H1 (cell line): Measurements from ENCODE around the gene VWF. TPM values are rescaled to one million over a fixed set of nuclear protein-coding genes. Genes with fewer than 3 reads are reported as not detected.
A peak's percentile ranks its signal among the peaks of the same experiment; 100 is the strongest.

Source experiments
- ASH2L ChIP-seq: fragments of 200-600, 300-600 bp; sonication (generic); IDR thresholded peaks from one replicate; pipeline ENCODE4 v1.7.1; 2017; ENCODE audit warnings: low read length
- CHD7 ChIP-seq: fragments of 300-600 bp; sonication (generic); IDR thresholded peaks from 2 replicates; pipeline ENCODE4 v1.7.1; 2012; ENCODE audit warnings: low read length, moderate library complexity, mild to moderate bottlenecking, inconsistent platforms; ENCODE audit not compliant: insufficient replicate concordance
- EP300 ChIP-seq, 2 experiments: IDR thresholded peaks; 1 replicate in 1 of 2; 2 replicates in 1 of 2; pipeline ENCODE4 v1.6.1; 2011 to 2012; ENCODE audit warnings: low read depth in 2 of 2, low read length in 2 of 2, mild to moderate bottlenecking in 2 of 2, borderline replicate concordance in 1 of 2, inconsistent platforms in 1 of 2, moderate library complexity in 1 of 2
- FOSL1 ChIP-seq: IDR thresholded peaks from 2 replicates; pipeline ENCODE4 v1.6.1; 2011; ENCODE audit warnings: mild to moderate bottlenecking, low read depth, low read length, moderate library complexity; ENCODE audit not compliant: insufficient read depth
- MAFK ChIP-seq: IDR thresholded peaks from 2 replicates; pipeline ENCODE4 v1.6.1; 2012; ENCODE audit warnings: low read depth, mild to moderate bottlenecking, improper control_type of control experiment, low read length
- POU5F1 ChIP-seq: IDR thresholded peaks from 2 replicates; pipeline ENCODE4 v1.6.1; 2011; ENCODE audit warnings: low read depth, mild to moderate bottlenecking, low read length, moderate library complexity
- RAD21 ChIP-seq, 2 experiments: IDR thresholded peaks in 1 of 2; conservative IDR thresholded peaks in 1 of 2; 2 replicates each; pipeline ENCODE4 v1.6.1; 2011; ENCODE audit warnings: low read depth in 2 of 2, low read length in 2 of 2, improper control_type of control experiment in 1 of 2, inconsistent platforms in 1 of 2, mild to moderate bottlenecking in 1 of 2, moderate library complexity in 1 of 2
- SIN3A ChIP-seq, 2 experiments: IDR thresholded peaks in 1 of 2; conservative IDR thresholded peaks in 1 of 2; 2 replicates each; pipeline ENCODE4 v1.6.1; 2011 to 2012; ENCODE audit warnings: low read length in 2 of 2, improper control_type of control experiment in 1 of 2, low read depth in 1 of 2, mild to moderate bottlenecking in 1 of 2
- SRF ChIP-seq: IDR thresholded peaks from 2 replicates; pipeline ENCODE4 v1.6.1; 2011; ENCODE audit warnings: mild to moderate bottlenecking, low read depth, low read length, moderate library complexity
- TAF7 ChIP-seq: optimal IDR thresholded peaks from 2 replicates; pipeline ENCODE3; 2011; ENCODE audit warnings: low read depth, mild to moderate bottlenecking, inconsistent platforms, low read length, moderate library complexity, borderline replicate concordance
- TCF12 ChIP-seq: IDR thresholded peaks from 2 replicates; pipeline ENCODE4 v1.6.1; 2011; ENCODE audit warnings: low read depth, mild to moderate bottlenecking, low read length
- polyA plus RNA-seq, 7 experiments: library from polyadenylated mRNA; depleted of rRNA in 3 of 7; stranded (reverse) in 5 of 7; unstranded in 2 of 7; fragments of >200 nt in 5 of 7; fragments of 200-250 nt in 2 of 7; gene quantifications; 1 replicate in 5 of 7; 2 replicates in 1 of 7; 4 replicates in 1 of 7; pipeline versions ENCODE4 v1.2.1 to v1.2.3, GENCODE V29; 2011 to 2013; ENCODE audit warnings: missing spikeins in 2 of 7, mixed read lengths in 2 of 7
- total RNA-seq: library from RNA; stranded (reverse); fragmentation: NEBNext Ultra II Directional; extraction: Animal tissue kit (Norgen Biotek cat#: 25700); gene quantifications from 2 replicates; pipeline ENCODE4 v1.2.1, GENCODE V29; 2021

The VWF gene
- total and polyA plus RNA-seq, 2 of the 8 experiments (the other 6 are each of a cell fraction or from before 2014, with no cell fraction given): 0.39 to 0.60 TPM

- TF ChIP-seq CHD7 (no peak), MAFK (no peak), EP300 (IDR thresholded peaks at IDR 0.05; ENCODE audit: borderline replicate concordance in 1 of 2, low read depth in 2 of 2, low read length in 2 of 2) (no peak), FOSL1 (no peak), TAF7 (no peak), SRF (no peak), RAD21 (IDR thresholded peaks at IDR 0.05 in 1 of 2, conservative IDR thresholded peaks at IDR 0.05 in 1 of 2; ENCODE audit: low read depth in 2 of 2, low read length in 2 of 2) (peak; percentile 59 to 76), TCF12 (no peak), SIN3A (conservative IDR thresholded peaks at IDR 0.05 in 1 of 2, IDR thresholded peaks at IDR 0.05 in 1 of 2; ENCODE audit: low read depth in 1 of 2, low read length in 2 of 2) (no peak), POU5F1 (no peak), ASH2L (no peak)
Observed at GRCh38 chr12:5898874-5899273, 225.6 kb downstream of the VWF start (continued).
